H1 (cell line): Measurements from ENCODE around the gene CTSA. TPM values are rescaled to one million over a fixed set of nuclear protein-coding genes. Genes with fewer than 3 reads are reported as not detected.

Source experiments
- CHD7 ChIP-seq: fragments of 300-600 bp; sonication (generic); IDR thresholded peaks from 2 replicates; pipeline ENCODE4 v1.7.1; 2012; ENCODE audit warnings: low read length, moderate library complexity, mild to moderate bottlenecking, inconsistent platforms; ENCODE audit not compliant: insufficient replicate concordance
- TEAD4 ChIP-seq: IDR thresholded peaks from 2 replicates; pipeline ENCODE4 v1.6.1; 2012; ENCODE audit warnings: low read depth, low read length, inconsistent platforms, mixed read lengths
- polyA plus RNA-seq, 7 experiments: library from polyadenylated mRNA; depleted of rRNA in 3 of 7; stranded (reverse) in 5 of 7; unstranded in 2 of 7; fragments of >200 nt in 5 of 7; fragments of 200-250 nt in 2 of 7; gene quantifications; 1 replicate in 5 of 7; 2 replicates in 1 of 7; 4 replicates in 1 of 7; pipeline versions ENCODE4 v1.2.1 to v1.2.3, GENCODE V29; 2011 to 2013; ENCODE audit warnings: missing spikeins in 2 of 7, mixed read lengths in 2 of 7
- total RNA-seq: library from RNA; stranded (reverse); fragmentation: NEBNext Ultra II Directional; extraction: Animal tissue kit (Norgen Biotek cat#: 25700); gene quantifications from 2 replicates; pipeline ENCODE4 v1.2.1, GENCODE V29; 2021

Gene CTSA
- total and polyA plus RNA-seq, 2 of the 8 experiments (the other 6 are each of a cell fraction or from before 2014, with no cell fraction given), result 49.7 to 74.0 TPM

DNA sequence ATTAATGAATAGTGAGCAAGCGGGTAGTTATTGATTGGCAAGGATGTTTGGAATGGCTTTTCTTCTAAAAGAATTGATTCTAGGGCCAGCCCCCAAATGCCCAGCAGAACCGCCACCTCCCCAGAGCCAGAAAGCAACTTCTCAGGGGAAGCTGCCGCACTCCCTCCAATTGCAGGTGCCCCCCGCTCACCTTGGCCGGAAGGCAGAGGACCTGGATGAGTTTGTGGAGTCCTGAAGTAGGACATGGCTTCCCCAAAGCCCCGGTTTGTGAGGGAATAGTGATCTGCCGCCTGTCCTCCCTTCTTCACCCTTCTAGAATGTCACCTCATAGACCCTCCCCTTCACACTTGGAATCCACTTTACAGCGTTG is 3.8 kb upstream of the CTSA start, which contains the start of gene SPATA25 (continued):
- TF ChIP-seq CHD7 (no peak), TEAD4 (no peak)
